Measurements from ENCODE around the gene GARNL3. TPM values are rescaled to one million over a fixed set of nuclear protein-coding genes. Genes with fewer than 3 reads are reported as not detected.
A peak's percentile ranks its signal among the peaks of the same experiment; 100 is the strongest.

GARNL3 gene, protein sequence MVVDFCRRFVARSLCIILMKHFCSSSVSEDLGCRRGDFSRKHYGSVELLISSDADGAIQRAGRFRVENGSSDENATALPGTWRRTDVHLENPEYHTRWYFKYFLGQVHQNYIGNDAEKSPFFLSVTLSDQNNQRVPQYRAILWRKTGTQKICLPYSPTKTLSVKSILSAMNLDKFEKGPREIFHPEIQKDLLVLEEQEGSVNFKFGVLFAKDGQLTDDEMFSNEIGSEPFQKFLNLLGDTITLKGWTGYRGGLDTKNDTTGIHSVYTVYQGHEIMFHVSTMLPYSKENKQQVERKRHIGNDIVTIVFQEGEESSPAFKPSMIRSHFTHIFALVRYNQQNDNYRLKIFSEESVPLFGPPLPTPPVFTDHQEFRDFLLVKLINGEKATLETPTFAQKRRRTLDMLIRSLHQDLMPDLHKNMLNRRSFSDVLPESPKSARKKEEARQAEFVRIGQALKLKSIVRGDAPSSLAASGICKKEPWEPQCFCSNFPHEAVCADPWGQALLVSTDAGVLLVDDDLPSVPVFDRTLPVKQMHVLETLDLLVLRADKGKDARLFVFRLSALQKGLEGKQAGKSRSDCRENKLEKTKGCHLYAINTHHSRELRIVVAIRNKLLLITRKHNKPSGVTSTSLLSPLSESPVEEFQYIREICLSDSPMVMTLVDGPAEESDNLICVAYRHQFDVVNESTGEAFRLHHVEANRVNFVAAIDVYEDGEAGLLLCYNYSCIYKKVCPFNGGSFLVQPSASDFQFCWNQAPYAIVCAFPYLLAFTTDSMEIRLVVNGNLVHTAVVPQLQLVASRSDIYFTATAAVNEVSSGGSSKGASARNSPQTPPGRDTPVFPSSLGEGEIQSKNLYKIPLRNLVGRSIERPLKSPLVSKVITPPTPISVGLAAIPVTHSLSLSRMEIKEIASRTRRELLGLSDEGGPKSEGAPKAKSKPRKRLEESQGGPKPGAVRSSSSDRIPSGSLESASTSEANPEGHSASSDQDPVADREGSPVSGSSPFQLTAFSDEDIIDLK
- total RNA-seq (2021; ENCODE audit: unreplicated experiment), result 11.5 TPM
- 5.1 TPM for polyA plus RNA-seq (2012; ENCODE audit: insufficient read length)
- Bru-seq, nascent RNA, result percentile 64 among the genes with signal in this experiment
- BruChase-seq, experiment 1, labeled RNA remaining after a 2-hour chase, result percentile 63 among the genes with signal in this experiment
- percentile 54 among the genes with signal in this experiment for BruChase-seq, experiment 2, labeled RNA remaining after a 6-hour chase
- long read RNA-seq, partial matches to known transcripts, result 0 of 16 reads
- long read RNA-seq, other reads (novel, unspliced or antisense), result 16 of 16 reads

DNA sequence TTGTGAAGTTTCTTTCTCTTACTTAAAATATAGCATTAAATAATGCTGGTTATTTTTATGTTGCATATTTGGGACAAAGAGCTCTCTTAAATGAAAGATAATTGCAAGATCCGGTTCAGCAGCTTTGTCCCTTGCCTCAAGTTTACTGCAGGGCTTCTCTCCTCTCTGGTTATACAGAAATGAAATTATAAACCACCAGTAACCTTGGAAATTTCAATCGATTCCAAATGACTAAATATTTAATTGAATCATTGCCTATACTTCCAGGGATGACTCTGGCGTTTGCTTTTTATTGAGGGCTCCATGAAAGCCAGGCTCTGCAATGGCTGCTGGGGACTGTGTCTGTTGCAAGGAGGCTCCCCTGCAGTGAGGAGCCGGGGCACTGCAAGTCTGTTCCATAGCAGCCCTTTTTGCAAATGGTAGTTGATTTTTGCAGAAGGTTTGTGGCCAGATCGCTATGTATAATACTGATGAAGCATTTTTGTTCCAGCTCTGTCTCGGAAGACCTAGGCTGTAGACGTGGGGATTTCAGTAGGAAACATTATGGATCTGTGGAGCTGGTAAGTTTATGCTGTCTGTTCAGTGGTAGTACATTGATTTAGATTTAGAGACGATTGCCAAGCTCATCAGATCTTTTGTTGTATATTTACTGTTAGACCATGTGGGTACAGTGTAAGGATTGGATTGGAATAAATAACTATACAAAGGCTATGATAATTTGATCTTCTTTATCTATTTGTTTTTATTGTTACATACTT is at the start of gene GARNL3:
Gene GARNL3 (plus strand): TSS at position 313 of the 758 bp plus-strand sequence. CDS start 104 bp downstream, at position 417.
- ChIA-PET CTCF (interaction anchor here (0.6 kb wide), 1 partner anchor 124 kb away, joined by 12 read pairs; no protein-coding TSS in a partner anchor), POLR2A (no interaction called here)
- Histone ChIP-seq H3K4me1 (ENCODE audit: control insufficient read depth, insufficient read depth, low read length) (no peaks in the 10 kb centered on the region), H3K27me3 (ENCODE audit: control insufficient read depth, insufficient read depth, low read length) (no peaks in the 10 kb centered on the region), H3K4me3 (ENCODE audit: low read depth in 2 of 2, low read length in 2 of 2) (no peak within 1 kb of the TSS), H3K27ac (ENCODE audit: low read length) (no peak within 1 kb of the TSS), H3K36me3 (ENCODE audit: control insufficient read depth, insufficient read depth, low read length) (no peaks in the 10 kb centered on the region), H3K9me3 (ENCODE audit: control insufficient read depth, insufficient read depth, low read depth, low read length) (no peaks in the 10 kb centered on the region)
- BruUV-seq (replicated peaks), result no TSS peak
- ATAC-seq (no peak), DNase-seq (ENCODE audit: low read depth, low spot score) (no peak)
- TF ChIP-seq, protein P1, sequence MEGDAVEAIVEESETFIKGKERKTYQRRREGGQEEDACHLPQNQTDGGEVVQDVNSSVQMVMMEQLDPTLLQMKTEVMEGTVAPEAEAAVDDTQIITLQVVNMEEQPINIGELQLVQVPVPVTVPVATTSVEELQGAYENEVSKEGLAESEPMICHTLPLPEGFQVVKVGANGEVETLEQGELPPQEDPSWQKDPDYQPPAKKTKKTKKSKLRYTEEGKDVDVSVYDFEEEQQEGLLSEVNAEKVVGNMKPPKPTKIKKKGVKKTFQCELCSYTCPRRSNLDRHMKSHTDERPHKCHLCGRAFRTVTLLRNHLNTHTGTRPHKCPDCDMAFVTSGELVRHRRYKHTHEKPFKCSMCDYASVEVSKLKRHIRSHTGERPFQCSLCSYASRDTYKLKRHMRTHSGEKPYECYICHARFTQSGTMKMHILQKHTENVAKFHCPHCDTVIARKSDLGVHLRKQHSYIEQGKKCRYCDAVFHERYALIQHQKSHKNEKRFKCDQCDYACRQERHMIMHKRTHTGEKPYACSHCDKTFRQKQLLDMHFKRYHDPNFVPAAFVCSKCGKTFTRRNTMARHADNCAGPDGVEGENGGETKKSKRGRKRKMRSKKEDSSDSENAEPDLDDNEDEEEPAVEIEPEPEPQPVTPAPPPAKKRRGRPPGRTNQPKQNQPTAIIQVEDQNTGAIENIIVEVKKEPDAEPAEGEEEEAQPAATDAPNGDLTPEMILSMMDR (IDR thresholded peaks at IDR 0.05), result no peak
- TF ChIP-seq, protein P2, sequence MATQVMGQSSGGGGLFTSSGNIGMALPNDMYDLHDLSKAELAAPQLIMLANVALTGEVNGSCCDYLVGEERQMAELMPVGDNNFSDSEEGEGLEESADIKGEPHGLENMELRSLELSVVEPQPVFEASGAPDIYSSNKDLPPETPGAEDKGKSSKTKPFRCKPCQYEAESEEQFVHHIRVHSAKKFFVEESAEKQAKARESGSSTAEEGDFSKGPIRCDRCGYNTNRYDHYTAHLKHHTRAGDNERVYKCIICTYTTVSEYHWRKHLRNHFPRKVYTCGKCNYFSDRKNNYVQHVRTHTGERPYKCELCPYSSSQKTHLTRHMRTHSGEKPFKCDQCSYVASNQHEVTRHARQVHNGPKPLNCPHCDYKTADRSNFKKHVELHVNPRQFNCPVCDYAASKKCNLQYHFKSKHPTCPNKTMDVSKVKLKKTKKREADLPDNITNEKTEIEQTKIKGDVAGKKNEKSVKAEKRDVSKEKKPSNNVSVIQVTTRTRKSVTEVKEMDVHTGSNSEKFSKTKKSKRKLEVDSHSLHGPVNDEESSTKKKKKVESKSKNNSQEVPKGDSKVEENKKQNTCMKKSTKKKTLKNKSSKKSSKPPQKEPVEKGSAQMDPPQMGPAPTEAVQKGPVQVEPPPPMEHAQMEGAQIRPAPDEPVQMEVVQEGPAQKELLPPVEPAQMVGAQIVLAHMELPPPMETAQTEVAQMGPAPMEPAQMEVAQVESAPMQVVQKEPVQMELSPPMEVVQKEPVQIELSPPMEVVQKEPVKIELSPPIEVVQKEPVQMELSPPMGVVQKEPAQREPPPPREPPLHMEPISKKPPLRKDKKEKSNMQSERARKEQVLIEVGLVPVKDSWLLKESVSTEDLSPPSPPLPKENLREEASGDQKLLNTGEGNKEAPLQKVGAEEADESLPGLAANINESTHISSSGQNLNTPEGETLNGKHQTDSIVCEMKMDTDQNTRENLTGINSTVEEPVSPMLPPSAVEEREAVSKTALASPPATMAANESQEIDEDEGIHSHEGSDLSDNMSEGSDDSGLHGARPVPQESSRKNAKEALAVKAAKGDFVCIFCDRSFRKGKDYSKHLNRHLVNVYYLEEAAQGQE (IDR thresholded peaks at IDR 0.05; ENCODE audit: insufficient read depth in 1 of 2, low read depth in 2 of 2, low read length in 1 of 2), result no peak
- TF ChIP-seq TCF7L2 (IDR thresholded peaks at IDR 0.05; ENCODE audit: low read depth, low read length), result no peak
- no peak for TF ChIP-seq POLR2AphosphoS5 (IDR thresholded peaks at IDR 0.05; ENCODE audit: low read depth, low read length)
- no peak for TF ChIP-seq SIN3A (IDR thresholded peaks at IDR 0.05; ENCODE audit: borderline replicate concordance, insufficient read depth, low read depth, low read length)
- intact Hi-C loops (cut with micrococcal nuclease; ENCODE audit: unreplicated experiment) (no loop called here), in situ Hi-C loops (cut with HindIII; ENCODE audit: low pct_unique_long_range_greater_than_20kb, low sequenced_read_pairs) (no loop called here)
